IMR-90 (cell line): ENCODE data around the gene CFL2. TPM values are rescaled to one million over a fixed set of nuclear protein-coding genes. Genes with fewer than 3 reads are reported as not detected.
A peak's percentile ranks its signal among the peaks of the same experiment; 100 is the strongest.

Experiments used
- ATAC-seq: fragments of 200-7000 bp; cut with Tn5 transposase; 2 replicates; pipeline ENCODE4 v1.9.1; 2020; ENCODE audit warnings: low read depth, mild to moderate bottlenecking, moderate library complexity
- BruUV-seq: library from RNA; stranded (reverse); fragments of 400-500 nt; replicated peaks from 2 replicates; lab custom pipeline; 2021; lab: Mats Ljungman, UMichigan
- CTCF ChIA-PET: fragments of 300-600 bp; formaldehyde crosslinking; extraction: SDS; loops from one replicate; lab custom pipeline; 2021; ENCODE audit warnings: antibody characterized with exemption; lab: Yijun Ruan, JAX
- POLR2A ChIA-PET: fragments of 300-600 bp; sonication (Branson Sonifier 250); formaldehyde crosslinking; loops from one replicate; lab custom pipeline; 2022; ENCODE audit warnings: antibody characterized with exemption; ENCODE audit not compliant: unreplicated experiment; lab: Charles Lee
- DNase-seq: peaks from one replicate; pipeline ENCODE4 v3.0.0; 2013
- H2AFZ ChIP-seq: replicated peaks from 2 replicates; pipeline ENCODE3; 2013; ENCODE audit warnings: low read length, mild to moderate bottlenecking; ENCODE audit not compliant: poor library complexity
- H2AK5ac ChIP-seq: 2 replicates; pipeline ENCODE4 v1.6.1; 2013; ENCODE audit warnings: low read depth, low read length, inconsistent platforms
- H2AK9ac ChIP-seq: replicated peaks from 2 replicates; pipeline ENCODE3; 2013; ENCODE audit warnings: mild to moderate bottlenecking, low read depth, low read length, moderate library complexity; ENCODE audit not compliant: poor library complexity
- H2BK120ac ChIP-seq: 2 replicates; pipeline ENCODE4 v1.6.1; 2013; ENCODE audit warnings: low read depth, low read length, inconsistent platforms
- H2BK15ac ChIP-seq: 3 replicates; pipeline ENCODE4 v1.6.1; 2013; ENCODE audit warnings: low read depth, low read length, inconsistent platforms
- H2BK20ac ChIP-seq: 2 replicates; pipeline ENCODE4 v1.6.1; 2013; ENCODE audit warnings: low read depth, mild to moderate bottlenecking, inconsistent platforms, low read length, moderate library complexity
- H2BK5ac ChIP-seq: 2 replicates; pipeline ENCODE4 v1.6.1; 2013; ENCODE audit warnings: mild to moderate bottlenecking, low read depth, low read length, inconsistent platforms; ENCODE audit not compliant: poor library complexity, severe bottlenecking
- H3K14ac ChIP-seq: replicated peaks from 2 replicates; pipeline ENCODE4 v1.6.1; 2013; ENCODE audit warnings: low read depth, low read length, inconsistent platforms
- H3K18ac ChIP-seq: 2 replicates; pipeline ENCODE4 v1.6.1; 2013; ENCODE audit warnings: low read depth, low read length, control low read depth
- H3K23ac ChIP-seq: 2 replicates; pipeline ENCODE4 v1.6.1; 2013; ENCODE audit warnings: low read depth, low read length, inconsistent platforms
- H3K27ac ChIP-seq: 2 replicates; pipeline ENCODE4 v1.5.1; 2013; ENCODE audit warnings: mild to moderate bottlenecking, control low read depth, low read length; ENCODE audit not compliant: insufficient read depth
- H3K27me3 ChIP-seq: 2 replicates; pipeline ENCODE4 v1.6.1; 2013; ENCODE audit warnings: low read length; ENCODE audit not compliant: control insufficient read depth, insufficient read depth
- H3K36me3 ChIP-seq: 2 replicates; pipeline ENCODE4 v1.6.1; 2013; ENCODE audit warnings: low read length, mixed read lengths; ENCODE audit not compliant: control insufficient read depth, insufficient read depth
- H3K4ac ChIP-seq: 2 replicates; pipeline ENCODE4 v1.6.1; 2013; ENCODE audit warnings: low read depth, low read length, inconsistent platforms
- H3K4me1 ChIP-seq: 2 replicates; pipeline ENCODE4 v1.6.1; 2013; ENCODE audit warnings: low read length, mixed read lengths; ENCODE audit not compliant: control insufficient read depth, insufficient read depth
- H3K4me2 ChIP-seq: 2 replicates; pipeline ENCODE4 v1.6.1; 2013; ENCODE audit warnings: low read depth, mild to moderate bottlenecking, control low read depth, low read length, moderate library complexity
- H3K4me3 ChIP-seq: 2 replicates; pipeline ENCODE4 v1.5.1; 2013; ENCODE audit warnings: low read depth, mild to moderate bottlenecking, control low read depth, low read length, moderate library complexity; ENCODE audit not compliant: insufficient read depth
- H3K56ac ChIP-seq: 2 replicates; pipeline ENCODE4 v1.6.1; 2013; ENCODE audit warnings: low read length, inconsistent platforms; ENCODE audit not compliant: insufficient read depth; ENCODE audit errors: extremely low read depth
- H3K79me1 ChIP-seq, 2 experiments: 2 replicates each; pipeline ENCODE4 v1.6.1; 2013; ENCODE audit warnings: low read length in 2 of 2, inconsistent platforms in 1 of 2, low read depth in 1 of 2
- H3K9ac ChIP-seq: 2 replicates; pipeline ENCODE4 v1.6.1; 2013; ENCODE audit warnings: low read depth, low read length, control low read depth
- H3K9me1 ChIP-seq: 2 replicates; pipeline ENCODE4 v1.6.1; 2013; ENCODE audit warnings: low read length, inconsistent platforms; ENCODE audit not compliant: insufficient read depth
- H3K9me3 ChIP-seq: 2 replicates; pipeline ENCODE4 v1.6.1; 2013; ENCODE audit warnings: low read length; ENCODE audit not compliant: control insufficient read depth, insufficient read depth
- H4K20me1 ChIP-seq: 2 replicates; pipeline ENCODE4 v1.6.1; 2013; ENCODE audit warnings: low read length, inconsistent platforms; ENCODE audit not compliant: insufficient read depth
- H4K5ac ChIP-seq: 2 replicates; pipeline ENCODE4 v1.6.1; 2013; ENCODE audit warnings: mild to moderate bottlenecking, low read depth, low read length, control low read depth
- H4K8ac ChIP-seq, 2 experiments: 2 replicates each; pipeline ENCODE4 v1.6.1; 2013; ENCODE audit warnings: low read depth in 2 of 2, low read length in 2 of 2, control low read depth in 1 of 2, inconsistent platforms in 1 of 2
- H4K91ac ChIP-seq: 2 replicates; pipeline ENCODE4 v1.6.1; 2013; ENCODE audit warnings: low read depth, low read length, inconsistent platforms; ENCODE audit not compliant: insufficient read depth
- BHLHE40 ChIP-seq: fragments of 150-350 bp; IDR thresholded peaks from 2 replicates; pipeline ENCODE4 v1.6.1; 2016; ENCODE audit warnings: mild to moderate bottlenecking, low read depth, low read length
- CEBPB ChIP-seq: IDR thresholded peaks from 2 replicates; pipeline ENCODE4 v1.6.1; 2012; ENCODE audit warnings: low read depth, low read length, improper control_type of control experiment
- CHD1 ChIP-seq: IDR thresholded peaks from 2 replicates; pipeline ENCODE4 v1.6.1; 2012; ENCODE audit warnings: low read depth, low read length, improper control_type of control experiment
- ELK1 ChIP-seq: fragments of 150-350 bp; IDR thresholded peaks from 2 replicates; pipeline ENCODE4 v1.6.1; 2016; ENCODE audit warnings: low read depth, mild to moderate bottlenecking, low read length, moderate library complexity, borderline replicate concordance
- MAFK ChIP-seq: IDR thresholded peaks from 2 replicates; pipeline ENCODE4 v1.6.1; 2012; ENCODE audit warnings: low read depth, low read length, improper control_type of control experiment
- NFE2L2 ChIP-seq: fragments of 150-350 bp; IDR thresholded peaks from 2 replicates; pipeline ENCODE4 v1.6.1; 2016; ENCODE audit warnings: low read depth, mild to moderate bottlenecking, low read length
- RAD21 ChIP-seq: IDR thresholded peaks from 2 replicates; pipeline ENCODE4 v1.6.1; 2012; ENCODE audit warnings: low read length, improper control_type of control experiment
- RCOR1 ChIP-seq: IDR thresholded peaks from 2 replicates; pipeline ENCODE4 v1.6.1; 2012; ENCODE audit warnings: mild to moderate bottlenecking, low read length, improper control_type of control experiment; ENCODE audit not compliant: insufficient replicate concordance
- RFX5 ChIP-seq: IDR thresholded peaks from 2 replicates; pipeline ENCODE4 v1.8.0; 2012; ENCODE audit warnings: low read depth, mild to moderate bottlenecking, low read length, moderate library complexity
- SMC3 ChIP-seq: fragments of 150-350 bp; IDR thresholded peaks from 2 replicates; pipeline ENCODE4 v1.6.1; 2016; ENCODE audit warnings: low read depth, mild to moderate bottlenecking, antibody characterized with exemption, low read length, moderate library complexity
- WGBS, 2 experiments: methylation state at CpG; one replicate each; pipeline versions ENCODE4 v1.1.5 to v1.1.7; 2013; ENCODE audit warnings: missing lambda C conversion rate in 2 of 2; ENCODE audit not compliant: insufficient read length in 1 of 2; ENCODE audit errors: extremely low coverage in 2 of 2; 5-methylcytosine and 5-hydroxymethylcytosine counted together
- dilution Hi-C: fragments of 300-500 bp; cut with HindIII; formaldehyde crosslinking; loops from one replicate; pipeline ENCODE4 v1.14.3; 2018; ENCODE audit warnings: low sequenced_read_pairs; ENCODE audit not compliant: unreplicated experiment
- in situ Hi-C: fragments of 300-500 bp; cut with MboI; formaldehyde crosslinking; loops from 3 replicates; pipeline ENCODE4 v1.14.3; 2019; ENCODE audit warnings: low sequenced_read_pairs, inconsistent platforms, mixed read lengths
- intact Hi-C: fragments of 100-400 bp; cut with micrococcal nuclease; formaldehyde crosslinking; loops from 2 replicates; pipeline ENCODE4 v1.10.0; 2022
- polyA plus RNA-seq, 3 experiments: library from polyadenylated mRNA; depleted of rRNA; stranded (reverse); fragments of >200 nt; gene quantifications; 2 replicates each; pipeline ENCODE4 v1.2.3, GENCODE V29; 2012; ENCODE audit warnings: low replicate concordance in 1 of 3
- total RNA-seq: library from RNA; depleted of rRNA; stranded (reverse); fragments of >200 nt; gene quantifications from 2 replicates; pipeline ENCODE4 v1.2.3, GENCODE V29; 2012
- TF ChIP-seq, protein P1 (sequence below): conservative IDR thresholded peaks from 2 replicates; pipeline ENCODE4 v1.5.1; 2012; ENCODE audit warnings: mild to moderate bottlenecking, low read depth, low read length, improper control_type of control experiment

CFL2 gene
- total and polyA plus RNA-seq, 2 of the 4 experiments (the other 2 are of a cell fraction) = 106 to 151 TPM

GRCh38 chr14:34682787-34683321, 31.5 kb downstream of the CFL2 start:
- TF ChIP-seq, protein P1, sequence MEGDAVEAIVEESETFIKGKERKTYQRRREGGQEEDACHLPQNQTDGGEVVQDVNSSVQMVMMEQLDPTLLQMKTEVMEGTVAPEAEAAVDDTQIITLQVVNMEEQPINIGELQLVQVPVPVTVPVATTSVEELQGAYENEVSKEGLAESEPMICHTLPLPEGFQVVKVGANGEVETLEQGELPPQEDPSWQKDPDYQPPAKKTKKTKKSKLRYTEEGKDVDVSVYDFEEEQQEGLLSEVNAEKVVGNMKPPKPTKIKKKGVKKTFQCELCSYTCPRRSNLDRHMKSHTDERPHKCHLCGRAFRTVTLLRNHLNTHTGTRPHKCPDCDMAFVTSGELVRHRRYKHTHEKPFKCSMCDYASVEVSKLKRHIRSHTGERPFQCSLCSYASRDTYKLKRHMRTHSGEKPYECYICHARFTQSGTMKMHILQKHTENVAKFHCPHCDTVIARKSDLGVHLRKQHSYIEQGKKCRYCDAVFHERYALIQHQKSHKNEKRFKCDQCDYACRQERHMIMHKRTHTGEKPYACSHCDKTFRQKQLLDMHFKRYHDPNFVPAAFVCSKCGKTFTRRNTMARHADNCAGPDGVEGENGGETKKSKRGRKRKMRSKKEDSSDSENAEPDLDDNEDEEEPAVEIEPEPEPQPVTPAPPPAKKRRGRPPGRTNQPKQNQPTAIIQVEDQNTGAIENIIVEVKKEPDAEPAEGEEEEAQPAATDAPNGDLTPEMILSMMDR = no peak
- no peak for TF ChIP-seq NFE2L2
- TF ChIP-seq CHD1 = no peak
- TF ChIP-seq SMC3 = no peak
- no peak for TF ChIP-seq RFX5
- no peak for TF ChIP-seq MAFK
- no peak for TF ChIP-seq RCOR1
- no peak for TF ChIP-seq ELK1
- TF ChIP-seq BHLHE40 = no peak
- no peak for TF ChIP-seq CEBPB
- no peak for TF ChIP-seq RAD21
- Histone ChIP-seq H3K23ac (no peak overlapping the region), H2AFZ (peak overlapping the region; percentile 60), H4K5ac (no peak overlapping the region), H3K4me2 (no peak overlapping the region), H3K9ac (no peak overlapping the region), H2BK5ac (no peak overlapping the region), H3K14ac (peak overlapping the region; percentile 43), H4K8ac (peak overlapping the region in 1 of 2 experiments; percentile 18; a peak in 1 of 4 replicates), H3K18ac (no peak overlapping the region), H2AK9ac (no peak overlapping the region), H3K9me1 (peaks cover 3% of the 10 kb centered on the region), H3K36me3 (no peaks in the 10 kb centered on the region), H4K20me1 (no peaks in the 10 kb centered on the region), H2BK20ac (peak overlapping the region; percentile 24; the same call in 1 of the 2 replicates), H3K4me3 (no peak overlapping the region), H3K79me1 (no peaks in the 10 kb centered on the region), H2AK5ac (peak overlapping the region; percentile 23; the same call in 1 of the 2 replicates), H4K91ac (no peak overlapping the region), H3K27ac (no peak overlapping the region), H2BK15ac (no peak overlapping the region; the same call in 2 of the 3 replicates), H3K56ac (no peak overlapping the region), H2BK120ac (peak overlapping the region; percentile 19; the same call in 1 of the 2 replicates), H3K4me1 (peaks cover 5% of the 10 kb centered on the region), H3K4ac (peak overlapping the region; percentile 13; the same call in 1 of the 2 replicates), H3K9me3 (no peaks in the 10 kb centered on the region), H3K27me3 (no peaks in the 10 kb centered on the region)
- WGBS, 2 experiments = no CpG with 5 or more reads among the region's 2 CpGs
- ATAC-seq (no peak), DNase-seq (no peak)
- in situ Hi-C loops (no loop called here), intact Hi-C loops (no loop called here), dilution Hi-C loops (no loop called here)
- CTCF ChIA-PET = no interaction called here
- no TSS peak for BruUV-seq
- POLR2A ChIA-PET = no interaction called here
